WERI-Rb-1 (cell line): Measurements from ENCODE around the gene CYB5D1.
A peak's percentile ranks its signal among the peaks of the same experiment; 100 is the strongest.

ENCODE experiments used
- DNase-seq: peaks from one replicate; pipeline ENCODE4 v3.0.0-alpha.2; 2020
- H3K27ac ChIP-seq: fragments of 250-450 bp; sonication (Bioruptor Pico); 2 replicates; pipeline ENCODE4 v1.5.1; 2020; ENCODE audit warnings: mild to moderate bottlenecking, moderate library complexity
- H3K27me3 ChIP-seq: fragments of 250-450 bp; sonication (Bioruptor Pico); 2 replicates; pipeline ENCODE4 v1.5.1; 2021; ENCODE audit warnings: mild to moderate bottlenecking, low read depth, moderate library complexity; ENCODE audit not compliant: insufficient read depth, severe bottlenecking
- H3K36me3 ChIP-seq: fragments of 250-450 bp; sonication (Bioruptor Pico); 2 replicates; pipeline ENCODE4 v1.5.1; 2020; ENCODE audit warnings: mild to moderate bottlenecking, moderate library complexity
- H3K4me3 ChIP-seq: 2 replicates; pipeline ENCODE4 v1.5.1; 2011; ENCODE audit warnings: low read depth, mild to moderate bottlenecking, control low read depth, low read length
- H3K9me3 ChIP-seq: fragments of 250-450 bp; sonication (Bioruptor Pico); 2 replicates; pipeline ENCODE4 v1.5.1; 2021; ENCODE audit warnings: mild to moderate bottlenecking, moderate library complexity; ENCODE audit not compliant: severe bottlenecking
- CTCF ChIP-seq: IDR thresholded peaks from 2 replicates; pipeline ENCODE4 v1.5.1; 2011; ENCODE audit warnings: low read depth, mild to moderate bottlenecking, control low read depth, inconsistent platforms, low read length

Gene CYB5D1

GRCh38 chr17:7840441-7840840, 17.4 kb upstream of the CYB5D1 start:
- Histone ChIP-seq H3K27me3 (no peaks in the 10 kb centered on the region), H3K36me3 (peaks cover 3% of the 10 kb centered on the region), H3K9me3 (no peaks in the 10 kb centered on the region), H3K27ac (peak overlapping the region; percentile 89), H3K4me3 (no peak overlapping the region)
- no peak for DNase-seq
- no peak for TF ChIP-seq CTCF

DNA sequence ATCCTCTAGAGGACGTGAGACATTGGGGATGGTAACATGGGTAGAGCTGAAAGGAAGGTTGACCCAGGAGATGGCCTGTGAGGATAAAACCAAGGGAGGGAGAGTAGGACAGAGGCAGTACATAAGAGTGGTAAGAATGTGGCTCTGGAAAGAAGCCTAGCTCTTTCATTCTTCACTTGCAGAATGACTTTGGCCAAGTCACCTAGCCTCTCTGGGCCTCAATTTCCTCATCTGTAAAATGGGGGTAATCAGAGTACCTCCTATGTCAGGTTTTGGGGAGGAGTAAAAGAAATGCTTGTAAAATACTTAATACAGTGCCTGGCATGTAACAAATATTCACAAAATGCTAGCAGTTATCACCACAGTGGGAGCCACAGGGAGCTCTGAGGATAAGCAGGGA, 16.9 kb upstream of the CYB5D1 start:
- peak overlapping the region; percentile 89 for H3K27ac ChIP-seq
- H3K9me3 ChIP-seq = no peaks in the 10 kb centered on the region
- no peaks in the 10 kb centered on the region for H3K27me3 ChIP-seq
- H3K4me3 ChIP-seq = peak overlapping the region; percentile 58
- DNase-seq = no peak
- H3K36me3 ChIP-seq = peaks cover 6% of the 10 kb centered on the region
- TF ChIP-seq CTCF = no peak

GRCh38 chr17:7841396-7841914, 16.3 kb upstream of the CYB5D1 start:
- peak; percentile 19; the same call in 1 of the 2 replicates for TF ChIP-seq CTCF
- peak; percentile 75 for DNase-seq
- Histone ChIP-seq H3K27me3 (no peaks in the 10 kb centered on the region), H3K36me3 (peaks cover 7% of the 10 kb centered on the region), H3K4me3 (peak overlapping the region; percentile 58), H3K27ac (peak overlapping the region; percentile 89), H3K9me3 (no peaks in the 10 kb centered on the region)

DNA sequence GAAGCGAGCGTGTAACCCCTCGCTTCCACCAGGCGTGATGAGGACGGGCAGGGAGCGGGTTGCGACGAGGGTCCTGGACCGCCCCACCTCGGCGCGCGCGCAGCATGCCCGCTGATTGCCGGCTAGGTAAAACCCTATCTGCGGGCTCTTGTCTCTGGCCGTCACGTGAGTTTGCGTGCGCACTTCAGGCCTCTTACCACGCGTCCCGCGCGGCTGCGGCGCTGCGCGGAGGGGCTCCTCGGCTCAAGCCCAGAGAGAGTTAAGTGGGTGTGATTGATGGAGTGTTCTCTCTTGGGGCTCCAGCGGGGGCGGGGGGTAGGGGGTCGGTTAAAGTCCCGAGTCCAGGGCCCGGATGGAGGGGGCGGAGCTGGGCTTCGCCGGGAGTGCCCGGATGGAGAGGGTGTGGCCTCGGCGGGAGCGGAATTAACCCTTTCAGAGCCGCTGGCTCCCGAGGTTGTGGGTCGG, 15.9 kb upstream of the CYB5D1 start:
- Histone ChIP-seq H3K27ac (peak overlapping the region; percentile 89), H3K36me3 (peaks cover 10% of the 10 kb centered on the region), H3K9me3 (no peaks in the 10 kb centered on the region), H3K4me3 (peak overlapping the region; percentile 58), H3K27me3 (no peaks in the 10 kb centered on the region)
- DNase-seq = peak; percentile 94
- TF ChIP-seq CTCF = no peak

GRCh38 chr17:7842380-7843256, 15.2 kb upstream of the CYB5D1 start:
- Histone ChIP-seq H3K27me3 (no peaks in the 10 kb centered on the region), H3K4me3 (peak overlapping the region; percentile 58), H3K27ac (peak overlapping the region; percentile 89), H3K9me3 (no peaks in the 10 kb centered on the region), H3K36me3 (peaks cover 14% of the 10 kb centered on the region)
- TF ChIP-seq CTCF = no peak
- no peak for DNase-seq
